Mucosa of descending colon (tissue), 3 donors: ENCODE measurements around the gene SOS2. TPM values are rescaled to one million over a fixed set of nuclear protein-coding genes. Genes with fewer than 3 reads are reported as not detected.

Source experiments
- ATAC-seq: fragments of 200-7000 bp; cut with Tn5 transposase; one replicate; pipeline ENCODE4 v1.9.1; 2020; ENCODE audit warnings: mild to moderate bottlenecking, moderate library complexity
- DNase-seq, 3 donors: peaks; one replicate each; pipeline ENCODE4 v3.0.0-alpha.2; 2020
- H3K36me3 ChIP-seq: fragments of 200-600 bp; one replicate; pipeline ENCODE4 v1.8.0; 2021; ENCODE audit warnings: low read depth, mild to moderate bottlenecking
- H3K4me1 ChIP-seq: fragments of 200-600 bp; one replicate; pipeline ENCODE4 v1.8.0; 2021; ENCODE audit warnings: low read depth, mild to moderate bottlenecking
- H3K4me3 ChIP-seq: fragments of 200-600 bp; one replicate; pipeline ENCODE4 v1.8.0; 2021; ENCODE audit warnings: mild to moderate bottlenecking
- H3K9me3 ChIP-seq: fragments of 200-600 bp; one replicate; pipeline ENCODE4 v1.8.0; 2021; ENCODE audit warnings: mild to moderate bottlenecking
- CTCF ChIP-seq: fragments of 200-600 bp; IDR thresholded peaks from one replicate; pipeline ENCODE4 v1.8.0; 2022; ENCODE audit warnings: antibody characterized with exemption, mild to moderate bottlenecking
- intact Hi-C, 2 donors: fragments of 100-400 bp; cut with DNase I in 1 of 2; cut with micrococcal nuclease in 1 of 2; formaldehyde crosslinking; loops; one replicate each; pipeline versions ENCODE4 v1.11.0 to v1.11.1; 2022; cut with DNase I, micrococcal nuclease
- total RNA-seq, 3 donors: library from RNA; stranded (reverse); fragmentation: NEBNext Ultra II Directional in 2 of 3; extraction: Animal tissue kit (Norgen Biotek cat#: 25700) in 2 of 3; gene quantifications; one replicate each; pipeline versions ENCODE4 v1.2.1 to v1.2.4, GENCODE V29; 2021 to 2023
- donor health status: DM: no; HTN: no; CAD: no; lungs with moderate emphysema.
- donor health status: DM: no; HTN: no; CAD: no.
- donor health status: DM: no; HTN: yes; CAD: no.

SOS2 gene
- total RNA-seq, 3 donors from 2014 or later: 38.0 to 60.2 (median 44.4) TPM

DNA sequence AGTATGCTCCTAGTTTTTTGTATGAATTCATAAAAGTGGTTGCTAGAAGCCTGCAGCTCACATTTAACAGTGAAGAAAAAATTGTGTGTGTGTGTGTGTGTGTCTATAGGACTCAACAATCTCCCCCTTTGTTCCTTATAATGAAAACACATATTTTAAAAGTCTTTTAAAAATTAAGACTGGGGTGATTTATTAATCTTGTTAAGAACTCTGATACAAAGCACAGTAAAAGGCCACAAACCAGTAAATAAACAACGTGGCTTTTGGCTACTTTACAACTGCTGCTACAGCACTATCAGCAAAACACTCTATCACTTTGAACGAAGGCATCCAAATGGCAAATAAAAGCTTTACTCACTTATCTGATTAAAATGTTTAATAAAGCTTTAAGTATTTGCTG is 114.4 kb downstream of the SOS2 start:
- peaks cover 20% of the 10 kb centered on the region for H3K4me1 ChIP-seq
- intact Hi-C loops: no loop called here
- H3K9me3 ChIP-seq: no peaks in the 10 kb centered on the region
- DNase-seq (no peak), ATAC-seq (no peak)
- no peak for TF ChIP-seq CTCF
- no peak overlapping the region for H3K4me3 ChIP-seq
- no peaks in the 10 kb centered on the region for H3K36me3 ChIP-seq

- Histone ChIP-seq H3K4me1 (peaks cover 20% of the 10 kb centered on the region), H3K4me3 (peak within 1 kb of the TSS; percentile 59), H3K9me3 (no peaks in the 10 kb centered on the region), H3K36me3 (peaks cover 3% of the 10 kb centered on the region)
- no peak for TF ChIP-seq CTCF
- peak; percentile 100 for ATAC-seq
- peak; percentile 97 for DNase-seq
- intact Hi-C loops: no loop called here
Measured at GRCh38 chr14:50116181-50116956, 115.0 kb downstream of the SOS2 start, which contains the start of gene VCPKMT. Gene VCPKMT, minus strand, starts transcription at chr14:50116572. Its CDS starts 20 bp downstream, at chr14:50116552.

DNA sequence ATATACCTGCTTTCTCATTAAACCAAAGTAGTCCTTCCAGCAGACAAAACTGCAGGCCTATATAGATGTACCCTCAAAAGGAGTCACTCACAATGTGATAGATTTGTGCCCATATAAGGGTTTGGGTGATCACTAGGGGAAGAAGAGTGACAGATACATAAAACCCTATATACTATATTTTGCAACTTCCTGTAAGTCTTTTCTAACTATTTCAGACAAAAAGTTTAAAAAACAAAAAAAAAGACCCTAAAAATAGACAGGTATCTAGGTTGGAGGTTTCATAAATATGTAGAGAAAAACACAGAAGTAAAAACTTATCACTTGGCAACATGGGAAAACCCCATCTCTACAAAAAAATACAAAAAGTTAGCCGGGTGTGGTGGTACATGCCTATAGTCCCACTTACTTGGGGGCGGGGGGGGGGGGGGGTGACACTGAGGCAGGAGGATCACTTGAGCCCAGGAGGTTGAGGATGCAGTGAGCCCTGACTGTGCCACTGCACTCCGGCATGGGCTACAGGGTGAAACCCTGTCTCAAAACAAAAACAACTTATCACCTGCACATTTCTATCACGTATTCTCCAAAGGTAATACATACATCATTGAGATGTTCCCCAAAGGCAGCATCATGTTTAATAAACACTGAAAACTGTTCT is 117.9 kb downstream of the SOS2 start:
- peaks cover 20% of the 10 kb centered on the region for H3K4me1 ChIP-seq
- no peak for DNase-seq
- ATAC-seq: no peak
- peaks cover 14% of the 10 kb centered on the region for H3K36me3 ChIP-seq
- H3K4me3 ChIP-seq: no peak overlapping the region
- TF ChIP-seq CTCF: no peak
- intact Hi-C loops: no loop called here
- H3K9me3 ChIP-seq: no peaks in the 10 kb centered on the region

DNA sequence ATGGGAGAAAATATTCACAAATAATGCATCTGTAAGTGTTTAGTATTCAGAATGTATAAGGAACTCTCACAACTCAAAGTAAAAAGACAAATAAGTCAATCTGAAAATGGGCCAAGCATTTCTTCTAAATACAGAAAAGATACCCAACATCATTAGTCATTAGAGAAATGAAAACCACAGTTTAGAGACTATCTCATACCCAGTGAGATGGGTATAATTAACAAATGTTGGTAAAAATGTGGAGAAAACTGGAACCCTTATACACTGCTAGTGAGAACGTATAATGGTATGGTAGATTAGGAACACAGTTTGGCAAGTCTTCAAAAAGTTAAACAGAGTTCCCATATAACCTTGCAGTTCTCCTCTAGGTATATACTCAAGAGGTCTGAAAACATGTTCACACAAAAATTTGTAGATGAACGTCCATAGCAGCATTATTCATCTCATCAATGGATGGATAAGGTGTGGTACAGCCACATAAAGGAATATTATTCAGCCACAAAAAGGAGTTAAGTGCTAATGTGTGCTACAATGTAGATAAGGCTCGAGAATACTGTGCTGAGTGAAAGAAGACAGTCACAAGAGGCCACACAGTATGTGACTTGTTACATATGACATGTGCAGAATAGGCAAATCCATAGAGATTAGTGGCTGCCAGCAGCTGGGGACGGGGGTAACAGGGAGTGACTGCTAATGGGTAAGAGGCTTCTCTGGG is 120.9 kb downstream of the SOS2 start:
- Histone ChIP-seq H3K4me1 (peaks cover 9% of the 10 kb centered on the region), H3K4me3 (no peak overlapping the region), H3K9me3 (no peaks in the 10 kb centered on the region), H3K36me3 (peaks cover 14% of the 10 kb centered on the region)
- ATAC-seq (no peak), DNase-seq (no peak)
- intact Hi-C loops: no loop called here
- no peak for TF ChIP-seq CTCF

DNA sequence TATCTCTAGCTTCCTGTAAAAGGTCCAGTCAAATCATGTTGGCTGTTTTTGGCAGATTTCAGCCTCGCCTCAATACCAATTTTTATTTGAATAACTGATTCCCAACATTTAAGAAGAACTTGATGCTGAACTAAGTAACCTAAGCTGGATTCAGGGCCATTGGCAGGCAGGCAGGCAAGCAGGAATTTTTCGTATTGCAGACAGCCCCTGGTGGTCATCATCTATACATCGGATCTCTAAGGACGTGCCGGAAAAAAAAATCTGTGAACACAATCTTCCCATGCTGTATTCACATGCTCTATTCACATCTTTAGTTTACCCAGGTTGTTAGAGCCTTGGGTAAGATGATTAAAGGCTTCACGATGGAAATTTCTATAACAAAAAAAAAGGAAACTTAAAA is 122.0 kb downstream of the SOS2 start:
- Histone ChIP-seq H3K9me3 (no peaks in the 10 kb centered on the region), H3K36me3 (peaks cover 14% of the 10 kb centered on the region), H3K4me3 (no peak overlapping the region), H3K4me1 (no peaks in the 10 kb centered on the region)
- DNase-seq: no peak
- no peak for ATAC-seq
- TF ChIP-seq CTCF: no peak
- intact Hi-C loops: loop anchor here in 1 of 2 donors (5.0 kb wide), 1 partner anchor 242 kb away; no protein-coding TSS in a partner anchor
